ENCODE data around the gene ZMYND15.

The ZMYND15 gene

DNA sequence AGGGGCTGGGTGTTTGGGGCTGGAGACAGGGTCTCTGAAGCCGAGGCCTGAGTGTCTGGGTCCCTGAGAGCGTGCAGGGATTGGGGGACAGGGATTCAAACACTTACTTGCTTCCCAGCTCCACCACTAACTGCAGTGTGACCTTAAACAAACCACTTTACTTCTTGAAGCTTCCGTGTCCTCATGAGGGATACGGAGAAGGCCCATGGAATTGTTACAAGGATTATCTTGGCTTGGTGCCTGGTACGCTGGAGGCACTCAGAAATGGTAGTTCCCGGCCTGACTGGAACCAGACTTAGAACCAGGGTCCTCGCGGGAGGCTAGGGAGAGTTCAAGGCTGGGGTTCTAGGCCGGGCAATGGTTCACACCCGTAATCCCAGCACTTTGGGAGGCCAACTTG, 3.0 kb downstream of the ZMYND15 start:
- DNase-seq (ENCODE audit: low read depth), result no peak

GRCh38 chr17:4743216-4743615, 3.6 kb downstream of the ZMYND15 start:
- DNase-seq (ENCODE audit: low read depth), result no peak

DNA sequence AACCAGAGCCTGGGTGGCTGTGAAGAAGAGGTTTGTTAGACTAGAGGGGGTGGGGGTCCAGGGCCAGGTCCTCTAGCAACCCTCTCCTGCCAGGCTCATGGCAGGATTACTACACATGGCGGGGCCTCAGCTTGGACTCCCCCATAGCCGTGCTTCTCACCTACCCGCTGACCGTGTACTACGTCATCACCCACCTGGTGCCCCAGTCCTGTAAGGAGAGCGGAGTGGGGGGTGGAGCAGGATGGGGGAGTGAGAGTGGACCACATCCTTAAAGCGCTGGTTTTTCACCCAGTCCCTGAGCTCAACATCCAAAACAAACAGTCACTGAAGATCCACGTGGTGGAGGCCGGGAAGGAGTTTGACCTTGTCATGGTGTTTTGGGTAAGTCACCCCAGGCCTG, 4.3 kb downstream of the ZMYND15 start:
- DNase-seq (ENCODE audit: low read depth), result no peak

GRCh38 chr17:4744999-4745969, 5.7 kb downstream of the ZMYND15 start:
- DNase-seq (ENCODE audit: low read depth), result no peak

- no peak for DNase-seq (ENCODE audit: low read depth)
These were observed 8.2 kb downstream of the ZMYND15 start for GRCh38 chr17:4747847-4748246.

- DNase-seq (ENCODE audit: low read depth), result no peak
These were observed 9.1 kb downstream of the ZMYND15 start for GRCh38 chr17:4748686-4749085.

DNA sequence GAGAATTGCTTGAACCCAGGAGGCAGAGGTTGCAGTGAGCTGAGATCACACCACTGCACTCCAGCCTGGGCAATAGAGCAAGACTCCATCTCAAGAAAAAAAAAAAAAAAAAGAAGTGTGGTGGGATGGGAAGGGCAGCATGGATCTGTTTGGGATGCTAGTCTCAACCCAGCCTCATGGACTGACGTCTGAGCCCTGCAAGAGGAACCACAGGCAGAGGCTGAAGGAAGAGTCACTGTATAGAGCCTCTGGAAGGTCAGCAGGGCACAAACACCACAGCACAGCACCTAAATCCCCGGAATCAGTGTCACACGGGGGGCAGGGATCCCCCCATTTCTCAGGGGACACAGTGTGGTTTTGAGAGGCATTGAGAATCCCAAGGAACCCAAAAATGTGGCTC, 11.0 kb downstream of the ZMYND15 start:
- no peak for DNase-seq (ENCODE audit: low read depth)

GRCh38 chr17:4751932-4752331, 12.3 kb downstream of the ZMYND15 start:
- no peak for DNase-seq (ENCODE audit: low read depth)

DNA sequence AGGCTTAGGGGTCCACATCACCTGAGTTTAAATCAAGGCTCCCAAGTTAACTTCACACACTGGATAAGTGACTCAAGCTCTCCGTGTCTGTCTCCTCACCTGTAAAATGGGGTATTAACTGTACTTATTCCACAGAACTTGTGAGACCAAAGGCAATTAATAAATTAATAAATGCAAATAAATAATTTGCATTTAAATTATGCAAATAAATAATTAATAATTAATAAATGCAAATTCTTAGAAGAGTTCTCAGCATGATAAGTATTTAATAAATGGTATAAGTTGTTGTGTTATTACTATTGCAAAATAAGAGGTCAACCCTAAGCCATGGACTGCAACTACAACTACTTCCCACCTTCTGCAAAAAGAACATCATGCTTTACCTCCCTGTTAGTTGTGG, 13.8 kb downstream of the ZMYND15 start:
- DNase-seq (ENCODE audit: low read depth), result no peak

DNA sequence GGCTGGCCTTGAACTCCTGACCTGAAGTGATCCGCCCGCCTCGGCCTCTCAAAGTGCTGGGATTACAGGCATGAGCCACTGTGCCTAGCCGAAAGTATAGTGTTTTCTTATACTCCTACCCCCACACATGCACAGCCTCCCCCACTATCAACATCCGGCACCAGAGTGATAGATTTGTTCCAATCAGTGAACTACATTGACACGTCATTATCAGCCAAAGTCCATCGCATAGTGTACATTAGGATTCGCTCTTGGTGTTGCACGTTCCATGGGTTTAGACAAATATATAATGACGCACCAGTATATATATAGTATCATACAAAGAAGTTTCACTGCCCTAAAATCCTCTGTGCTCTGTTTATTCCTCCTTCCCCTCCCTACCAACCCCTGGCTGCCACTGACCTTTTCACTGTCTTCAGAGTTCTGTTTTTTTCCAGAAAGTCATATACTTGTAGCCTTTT, 20.2 kb downstream of the ZMYND15 start:
- DNase-seq (ENCODE audit: low read depth), result no peak

- no peak for DNase-seq (ENCODE audit: low read depth)
These were observed 25.0 kb downstream of the ZMYND15 start for GRCh38 chr17:4764595-4764994.

DNA sequence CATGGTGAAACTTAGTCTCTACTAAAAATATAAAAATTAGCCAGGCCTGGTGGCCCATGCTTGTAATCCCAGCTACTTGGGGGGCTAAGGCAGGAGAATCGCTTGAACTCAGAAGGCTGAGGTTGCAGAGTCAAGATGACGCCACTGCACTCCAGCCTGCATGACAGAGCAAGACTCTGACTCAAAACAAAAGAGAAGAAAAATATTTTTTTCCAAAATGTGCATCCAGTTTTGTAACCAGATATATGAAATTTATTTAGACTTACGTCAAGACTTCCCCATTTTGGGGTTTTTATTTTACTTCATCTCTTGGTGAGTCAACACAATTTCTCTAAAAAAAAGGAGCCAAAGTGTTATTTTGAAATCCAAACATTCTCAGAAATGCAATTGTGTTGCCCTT, 26.6 kb downstream of the ZMYND15 start:
- DNase-seq (ENCODE audit: low read depth), result no peak

DNA sequence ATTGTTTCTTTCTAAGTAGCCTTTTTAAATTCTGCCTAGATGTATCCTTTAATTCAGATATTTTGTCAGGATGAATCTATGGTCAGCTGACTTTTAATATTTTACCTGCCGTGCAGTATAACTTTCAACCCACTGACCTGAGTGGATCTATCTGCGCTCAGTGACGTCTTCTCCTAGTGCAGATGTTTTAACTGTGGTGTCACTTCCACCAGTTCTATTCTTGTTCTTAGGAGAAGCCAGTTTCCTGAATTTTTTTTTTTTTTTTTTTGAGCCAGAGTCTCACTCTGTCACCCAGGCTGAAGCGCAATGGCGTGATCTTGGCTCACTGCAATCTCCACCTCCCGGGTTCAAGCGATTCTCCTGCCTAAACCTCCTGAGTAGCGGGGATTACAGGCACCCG, 27.1 kb downstream of the ZMYND15 start:
- no peak for DNase-seq (ENCODE audit: low read depth)

GRCh38 chr17:4768298-4768697, 28.7 kb downstream of the ZMYND15 start:
- DNase-seq (ENCODE audit: low read depth), result no peak

- no peak for DNase-seq (ENCODE audit: low read depth)
These were observed 30.0 kb downstream of the ZMYND15 start for GRCh38 chr17:4769628-4770027.

GRCh38 chr17:4771519-4772234, 32.0 kb downstream of the ZMYND15 start, which contains the start of gene TM4SF5:
TSS of gene TM4SF5 (plus strand) at chr17:4771886. CDS start at chr17:4771923, 37 bp downstream.
- no peak for DNase-seq (ENCODE audit: low read depth)

DNA sequence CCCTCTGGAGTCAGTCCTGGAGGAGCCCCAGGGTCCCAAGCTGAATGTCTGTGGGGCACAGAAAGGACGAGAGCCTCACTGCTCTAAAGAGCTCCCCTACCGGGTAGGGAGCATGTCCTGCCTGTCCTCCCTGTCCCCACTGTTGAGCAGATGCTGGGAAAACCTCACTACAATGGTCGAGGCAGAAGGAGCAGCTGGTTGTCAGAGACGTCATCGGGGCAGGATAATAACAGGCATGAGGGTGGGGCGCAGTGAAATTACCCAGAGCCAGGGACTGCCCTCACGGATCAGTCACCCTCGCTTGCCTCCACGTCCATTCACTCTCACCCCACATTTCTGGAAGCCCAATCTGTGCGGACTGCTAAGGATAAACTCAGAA, 32.6 kb downstream of the ZMYND15 start:
- DNase-seq (ENCODE audit: low read depth), result no peak

DNA sequence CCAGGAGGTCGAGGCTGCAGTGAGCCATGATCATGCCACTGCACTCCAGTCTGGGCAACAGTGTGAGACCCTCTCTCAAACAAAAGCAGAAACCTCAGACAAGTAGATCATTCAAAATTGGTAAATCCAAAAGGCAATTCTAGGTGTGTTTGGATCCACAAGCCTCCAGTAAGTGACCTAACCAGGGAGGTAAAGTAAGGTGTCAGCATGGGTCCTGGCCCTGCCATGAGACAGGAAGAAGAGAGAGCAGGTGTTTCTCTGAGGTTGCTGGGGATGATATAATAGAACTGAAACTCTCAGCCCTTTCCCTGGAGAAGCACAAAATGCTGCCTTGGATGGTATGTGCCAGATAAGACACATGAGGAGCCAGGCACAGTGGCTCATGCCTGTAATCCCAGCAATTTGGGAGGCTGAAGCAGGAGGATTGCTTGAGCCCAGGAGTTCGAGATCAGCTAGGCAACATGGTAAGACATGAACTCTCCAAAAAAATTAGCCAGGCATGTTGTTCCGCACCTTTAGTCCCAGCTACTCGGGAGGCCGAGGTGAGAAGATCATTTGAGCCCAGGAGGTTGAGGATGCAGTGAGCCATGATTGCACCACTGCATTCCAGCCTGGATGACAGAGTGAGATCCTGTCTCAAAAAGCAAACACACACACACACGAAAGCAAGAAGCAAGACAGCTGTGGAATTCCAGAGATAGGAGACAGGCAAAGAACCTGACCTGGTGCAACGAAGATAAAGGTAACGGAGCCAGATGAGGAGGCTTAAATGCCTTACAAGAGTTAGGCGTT, 38.5 kb downstream of the ZMYND15 start:
- no peak for DNase-seq (ENCODE audit: low read depth)

DNA sequence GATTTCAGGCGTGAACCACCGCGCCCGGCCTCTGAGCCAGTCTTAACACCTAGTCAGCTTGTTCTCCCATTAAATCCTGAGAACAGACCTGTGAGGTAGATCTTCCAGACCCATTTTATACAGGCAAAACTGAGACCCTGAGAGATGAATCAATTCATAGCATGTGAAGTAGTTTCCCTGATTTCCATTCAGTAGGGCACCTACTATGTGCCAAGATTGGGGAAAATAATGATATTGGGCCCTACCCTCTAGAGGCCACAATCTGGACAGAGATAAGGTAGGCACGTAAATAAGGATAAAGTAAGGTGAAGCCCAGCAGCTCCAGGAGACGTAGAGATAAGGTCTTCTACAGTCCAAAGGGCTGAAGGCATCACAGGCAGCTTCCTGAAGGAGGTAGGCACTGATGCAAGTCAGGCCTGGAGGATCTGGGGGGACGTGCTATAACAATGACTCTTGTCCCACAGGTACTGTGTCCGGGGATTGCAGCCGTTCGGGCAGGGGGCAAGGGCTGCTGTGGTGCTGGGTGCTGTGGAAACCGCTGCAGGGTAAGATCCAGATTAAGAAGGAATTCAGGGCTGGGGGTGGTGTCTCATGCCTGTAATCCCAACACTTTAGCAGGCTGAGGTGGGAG, 40.8 kb downstream of the ZMYND15 start:
- no peak for DNase-seq (ENCODE audit: low read depth)

- DNase-seq (ENCODE audit: low read depth), result no peak
These were observed 43.0 kb downstream of the ZMYND15 start for GRCh38 chr17:4782652-4783051.

DNA sequence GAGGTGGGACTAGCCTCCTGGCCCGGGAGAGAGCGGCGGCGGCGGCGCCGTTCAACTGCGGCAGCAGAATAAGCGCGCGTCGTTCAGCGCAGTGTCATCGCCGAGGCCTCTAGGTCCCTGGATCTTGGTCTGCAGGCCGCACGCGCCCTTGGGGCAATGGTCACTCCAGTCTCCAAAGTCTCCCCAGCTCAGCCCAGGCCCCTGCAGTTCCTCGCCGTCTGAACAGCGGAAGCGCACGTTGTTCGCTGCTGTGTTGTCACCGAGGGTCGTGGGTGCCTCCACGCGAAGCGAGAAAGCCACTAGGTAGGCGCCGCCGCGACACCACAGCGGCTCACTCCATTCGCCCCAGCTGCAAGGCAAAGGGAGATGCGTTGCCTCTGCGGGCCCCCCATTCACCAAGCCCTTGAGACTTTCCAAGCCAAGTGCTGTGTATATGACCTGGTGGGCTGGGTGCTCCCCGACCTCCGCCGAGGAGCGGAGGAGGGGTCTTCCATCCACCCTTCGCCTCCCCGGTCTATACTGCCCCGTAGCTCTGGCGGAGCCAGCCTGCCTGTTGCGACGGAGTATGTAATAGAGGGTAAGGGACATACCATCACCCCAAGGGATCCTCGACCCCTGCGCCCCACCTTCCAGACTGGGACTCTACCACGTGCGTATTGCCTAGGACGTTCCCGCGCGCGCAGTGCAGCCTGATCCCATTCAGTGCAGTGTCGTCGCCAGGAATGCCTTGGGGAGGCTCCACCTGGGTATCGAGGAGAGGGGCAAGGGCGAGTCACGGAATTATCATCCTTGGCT, 45.9 kb downstream of the ZMYND15 start:
- DNase-seq (ENCODE audit: low read depth), result no peak

All from T follicular helper cell (primary cell).